GM23248 (cell line): ENCODE measurements around the gene CXCR5.

ENCODE experiments used
- EZH2 ChIP-seq: fragments of 200-600 bp; sonication (generic); IDR thresholded peaks from 2 replicates; pipeline ENCODE4 v1.6.1; 2018; ENCODE audit warnings: antibody characterized with exemption, mild to moderate bottlenecking; ENCODE audit not compliant: insufficient read depth, poor library complexity, severe bottlenecking
- EZH2phosphoT487 ChIP-seq: fragments of 200-600 bp; sonication (generic); IDR thresholded peaks from 2 replicates; pipeline ENCODE4 v1.6.1; 2018; ENCODE audit warnings: antibody characterized with exemption, moderate library complexity, mild to moderate bottlenecking, low read depth; ENCODE audit not compliant: insufficient read depth

- TF ChIP-seq EZH2 (no peak), EZH2phosphoT487 (no peak)
These were observed 26.3 kb upstream of the CXCR5 start for GRCh38 chr11:118857385-118857784.
